Fibroblast of lung (primary cell): ENCODE measurements around the gene VAV1.

Experiments used
- EZH2 ChIP-seq: IDR thresholded peaks from 2 replicates; pipeline ENCODE4 v1.5.1; 2012; ENCODE audit warnings: low read length, control low read depth, mild to moderate bottlenecking; ENCODE audit errors: missing control alignments
- TF ChIP-seq, protein P1 (sequence below), 2 donors: IDR thresholded peaks in 1 of 2; conservative IDR thresholded peaks in 1 of 2; 1 replicate in 1 of 2; 2 replicates in 1 of 2; pipeline ENCODE4 v1.5.1; 2011 to 2012; ENCODE audit warnings: low read length in 2 of 2, control low read depth in 1 of 2, inconsistent platforms in 1 of 2, low read depth in 1 of 2, mild to moderate bottlenecking in 1 of 2

DNA sequence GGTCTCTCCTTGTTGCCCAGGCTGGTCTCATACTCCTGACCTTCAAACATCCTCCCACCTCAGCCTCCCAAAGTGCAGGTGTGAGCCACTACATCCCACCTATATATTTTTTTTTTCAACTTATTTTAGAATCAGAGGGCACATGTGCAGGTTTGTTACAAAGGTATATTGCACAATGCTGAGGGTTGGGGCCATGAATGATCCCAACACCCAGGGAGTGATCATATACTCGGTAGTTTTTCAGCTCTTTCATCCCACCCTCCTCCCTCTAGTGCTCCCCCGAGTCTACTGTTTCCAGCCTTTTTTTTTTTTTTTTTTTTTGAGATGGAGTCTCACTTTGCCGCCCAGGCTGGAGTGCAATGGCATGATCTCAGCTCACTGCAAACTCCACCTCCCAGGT is 76.5 kb downstream of the VAV1 start:
- TF ChIP-seq, protein P1, sequence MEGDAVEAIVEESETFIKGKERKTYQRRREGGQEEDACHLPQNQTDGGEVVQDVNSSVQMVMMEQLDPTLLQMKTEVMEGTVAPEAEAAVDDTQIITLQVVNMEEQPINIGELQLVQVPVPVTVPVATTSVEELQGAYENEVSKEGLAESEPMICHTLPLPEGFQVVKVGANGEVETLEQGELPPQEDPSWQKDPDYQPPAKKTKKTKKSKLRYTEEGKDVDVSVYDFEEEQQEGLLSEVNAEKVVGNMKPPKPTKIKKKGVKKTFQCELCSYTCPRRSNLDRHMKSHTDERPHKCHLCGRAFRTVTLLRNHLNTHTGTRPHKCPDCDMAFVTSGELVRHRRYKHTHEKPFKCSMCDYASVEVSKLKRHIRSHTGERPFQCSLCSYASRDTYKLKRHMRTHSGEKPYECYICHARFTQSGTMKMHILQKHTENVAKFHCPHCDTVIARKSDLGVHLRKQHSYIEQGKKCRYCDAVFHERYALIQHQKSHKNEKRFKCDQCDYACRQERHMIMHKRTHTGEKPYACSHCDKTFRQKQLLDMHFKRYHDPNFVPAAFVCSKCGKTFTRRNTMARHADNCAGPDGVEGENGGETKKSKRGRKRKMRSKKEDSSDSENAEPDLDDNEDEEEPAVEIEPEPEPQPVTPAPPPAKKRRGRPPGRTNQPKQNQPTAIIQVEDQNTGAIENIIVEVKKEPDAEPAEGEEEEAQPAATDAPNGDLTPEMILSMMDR (conservative IDR thresholded peaks at IDR 0.05 in 1 of 2, IDR thresholded peaks at IDR 0.05 in 1 of 2; ENCODE audit: low read depth in 1 of 2, low read length in 2 of 2): no peak
- TF ChIP-seq EZH2: no peak
